Mesothelial cell of epicardium (in vitro differentiated cells): Measurements from ENCODE around the gene TBRG4. TPM values are rescaled to one million over a fixed set of nuclear protein-coding genes. Genes with fewer than 3 reads are reported as not detected.

Source experiments
- DNase-seq, 2 experiments: peaks; one replicate each; pipeline ENCODE4 v3.0.0; 2021; ENCODE audit warnings: low spot score in 2 of 2; ENCODE audit not compliant: unreplicated experiment in 2 of 2
- H3K27ac Mint-ChIP-seq: 2 replicates; pipeline ENCODE4 v1.8.0; 2021; ENCODE audit warnings: mixed read lengths
- H3K27me3 Mint-ChIP-seq: 2 replicates; pipeline ENCODE4 v1.8.0; 2021; ENCODE audit warnings: low read depth, mixed read lengths
- H3K36me3 Mint-ChIP-seq: 2 replicates; pipeline ENCODE4 v1.8.0; 2021; ENCODE audit warnings: mixed read lengths
- H3K4me1 Mint-ChIP-seq: 2 replicates; pipeline ENCODE4 v1.8.0; 2021; ENCODE audit warnings: mixed read lengths
- H3K4me3 Mint-ChIP-seq: 2 replicates; pipeline ENCODE4 v1.8.0; 2021; ENCODE audit warnings: mild to moderate bottlenecking, moderate library complexity, mixed read lengths
- H3K9me3 Mint-ChIP-seq: 2 replicates; pipeline ENCODE4 v1.8.0; 2021; ENCODE audit warnings: mixed read lengths
- total RNA-seq: library from RNA; stranded (reverse); gene quantifications from 3 replicates; pipeline ENCODE4 v1.2.1, GENCODE V29; 2021
- TF ChIP-seq, protein P1 (sequence below): fragments of 200-600 bp; sonication (generic); IDR thresholded peaks from one replicate; pipeline ENCODE4 v1.5.0; 2021; ENCODE audit warnings: antibody characterized with exemption; ENCODE audit not compliant: unreplicated experiment

Gene TBRG4
- total RNA-seq, 1 donor from 2014 or later, result 68.1 TPM

DNA sequence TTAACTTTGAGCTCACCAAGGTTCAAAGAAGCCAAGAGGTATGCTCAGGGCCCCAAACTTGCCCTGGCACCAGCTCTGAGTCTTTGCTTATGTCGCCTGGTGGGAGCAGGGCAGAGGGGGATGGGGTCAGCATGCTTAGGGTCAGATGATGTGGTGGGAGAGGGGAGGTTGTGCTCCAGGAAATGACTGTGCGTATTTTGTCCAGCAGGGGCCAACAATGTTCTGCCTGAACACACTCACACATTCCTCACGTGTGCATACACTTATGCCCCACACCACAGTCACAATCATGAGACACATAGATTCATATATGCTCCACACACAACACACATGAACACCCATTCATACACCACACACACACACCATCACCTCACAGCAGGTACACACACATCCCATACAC lies 41.7 kb upstream of the TBRG4 start:
- H3K27me3 Mint-ChIP-seq, result peaks cover 47% of the 10 kb centered on the region
- no peaks in the 10 kb centered on the region for H3K4me1 Mint-ChIP-seq

DNA sequence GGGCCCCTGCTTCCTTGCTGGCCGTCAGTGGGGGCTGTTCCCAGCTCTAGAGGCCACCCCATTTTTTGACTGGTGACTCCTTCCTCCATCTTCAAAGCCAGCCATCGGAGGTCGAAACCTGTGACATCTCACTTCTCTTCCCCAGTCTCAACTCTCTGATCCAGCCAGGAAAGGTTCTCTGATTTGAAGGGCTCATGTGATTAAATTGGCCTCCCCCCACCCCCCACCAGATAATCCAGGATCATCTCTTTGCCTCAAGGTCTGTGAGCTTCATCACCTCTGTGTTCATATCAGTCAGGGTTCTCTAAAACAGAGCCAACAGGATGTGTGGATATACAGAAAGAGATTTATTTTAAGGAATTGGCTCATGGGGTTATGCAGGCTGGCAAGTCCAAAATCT lies 40.5 kb upstream of the TBRG4 start:
- Mint-ChIP-seq H3K4me3 (no peak overlapping the region), H3K36me3 (no peaks in the 10 kb centered on the region), H3K27me3 (peaks cover 41% of the 10 kb centered on the region), H3K9me3 (no peaks in the 10 kb centered on the region), H3K4me1 (no peaks in the 10 kb centered on the region), H3K27ac (no peak overlapping the region)
- TF ChIP-seq, protein P1, sequence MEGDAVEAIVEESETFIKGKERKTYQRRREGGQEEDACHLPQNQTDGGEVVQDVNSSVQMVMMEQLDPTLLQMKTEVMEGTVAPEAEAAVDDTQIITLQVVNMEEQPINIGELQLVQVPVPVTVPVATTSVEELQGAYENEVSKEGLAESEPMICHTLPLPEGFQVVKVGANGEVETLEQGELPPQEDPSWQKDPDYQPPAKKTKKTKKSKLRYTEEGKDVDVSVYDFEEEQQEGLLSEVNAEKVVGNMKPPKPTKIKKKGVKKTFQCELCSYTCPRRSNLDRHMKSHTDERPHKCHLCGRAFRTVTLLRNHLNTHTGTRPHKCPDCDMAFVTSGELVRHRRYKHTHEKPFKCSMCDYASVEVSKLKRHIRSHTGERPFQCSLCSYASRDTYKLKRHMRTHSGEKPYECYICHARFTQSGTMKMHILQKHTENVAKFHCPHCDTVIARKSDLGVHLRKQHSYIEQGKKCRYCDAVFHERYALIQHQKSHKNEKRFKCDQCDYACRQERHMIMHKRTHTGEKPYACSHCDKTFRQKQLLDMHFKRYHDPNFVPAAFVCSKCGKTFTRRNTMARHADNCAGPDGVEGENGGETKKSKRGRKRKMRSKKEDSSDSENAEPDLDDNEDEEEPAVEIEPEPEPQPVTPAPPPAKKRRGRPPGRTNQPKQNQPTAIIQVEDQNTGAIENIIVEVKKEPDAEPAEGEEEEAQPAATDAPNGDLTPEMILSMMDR, result no peak
- DNase-seq, result no peak

More for the DNA sequence above, 41.7 kb upstream of the TBRG4 start:
- Mint-ChIP-seq H3K4me3 (no peak overlapping the region), H3K9me3 (no peaks in the 10 kb centered on the region), H3K27ac (no peak overlapping the region), H3K36me3 (no peaks in the 10 kb centered on the region)
- TF ChIP-seq, protein P1, result no peak
- no peak for DNase-seq

DNA sequence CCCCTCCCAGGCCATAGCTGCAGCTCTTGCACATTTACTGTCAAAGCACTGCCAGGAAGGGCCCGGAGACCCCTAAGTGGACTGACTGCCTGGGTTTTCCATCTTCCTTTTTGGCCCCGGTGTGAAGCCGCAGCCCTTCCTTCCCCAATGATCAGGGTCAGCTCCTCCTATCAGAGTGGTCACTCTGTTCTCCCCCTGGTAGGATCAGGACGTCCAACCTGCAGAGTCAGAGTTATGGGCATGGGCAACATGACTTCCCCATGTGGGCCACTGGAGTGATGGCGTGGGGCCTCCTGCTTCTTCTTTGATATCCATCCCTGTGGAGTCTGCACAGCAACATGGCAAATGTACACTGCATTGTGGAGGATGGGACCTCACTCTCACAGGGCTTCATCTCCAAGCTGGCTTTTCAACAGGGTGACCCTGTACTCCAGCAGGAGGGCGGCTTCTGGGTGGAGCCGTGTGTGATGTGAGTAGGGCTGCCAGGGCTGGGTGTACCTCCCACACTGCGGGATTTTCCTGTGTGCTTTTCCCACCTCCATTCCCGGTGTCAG lies 39.7 kb upstream of the TBRG4 start:
- TF ChIP-seq, protein P1, result no peak
- no peak overlapping the region for H3K27ac Mint-ChIP-seq
- H3K4me3 Mint-ChIP-seq, result no peak overlapping the region
- peaks cover 33% of the 10 kb centered on the region for H3K27me3 Mint-ChIP-seq
- no peaks in the 10 kb centered on the region for H3K36me3 Mint-ChIP-seq
- no peak for DNase-seq
- H3K4me1 Mint-ChIP-seq, result no peaks in the 10 kb centered on the region
- no peaks in the 10 kb centered on the region for H3K9me3 Mint-ChIP-seq

DNA sequence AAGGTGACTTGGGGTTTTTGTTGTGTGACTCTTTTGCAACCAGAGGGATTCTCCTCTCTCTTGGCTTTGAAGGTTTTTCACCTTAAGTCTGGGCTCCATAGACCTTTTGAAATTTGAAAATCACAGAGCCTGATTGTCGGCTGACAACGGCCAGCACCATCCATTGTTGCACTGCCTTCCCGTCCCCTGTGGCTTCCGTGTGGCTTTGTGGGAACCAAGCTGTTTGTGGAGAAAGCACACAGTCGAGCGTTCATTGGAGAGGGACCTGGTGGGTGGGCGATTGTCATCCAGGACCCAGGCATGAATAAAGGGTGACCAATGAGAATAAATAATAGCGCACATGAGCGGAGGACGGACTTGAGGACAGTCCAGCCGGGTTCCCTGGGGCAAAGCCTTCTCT lies 38.7 kb upstream of the TBRG4 start:
- no peak overlapping the region for H3K27ac Mint-ChIP-seq
- TF ChIP-seq, protein P1, result no peak
- no peak for DNase-seq
- no peaks in the 10 kb centered on the region for H3K9me3 Mint-ChIP-seq
- no peaks in the 10 kb centered on the region for H3K36me3 Mint-ChIP-seq
- H3K4me1 Mint-ChIP-seq, result no peaks in the 10 kb centered on the region
- H3K27me3 Mint-ChIP-seq, result peaks cover 24% of the 10 kb centered on the region
- H3K4me3 Mint-ChIP-seq, result no peak overlapping the region

DNA sequence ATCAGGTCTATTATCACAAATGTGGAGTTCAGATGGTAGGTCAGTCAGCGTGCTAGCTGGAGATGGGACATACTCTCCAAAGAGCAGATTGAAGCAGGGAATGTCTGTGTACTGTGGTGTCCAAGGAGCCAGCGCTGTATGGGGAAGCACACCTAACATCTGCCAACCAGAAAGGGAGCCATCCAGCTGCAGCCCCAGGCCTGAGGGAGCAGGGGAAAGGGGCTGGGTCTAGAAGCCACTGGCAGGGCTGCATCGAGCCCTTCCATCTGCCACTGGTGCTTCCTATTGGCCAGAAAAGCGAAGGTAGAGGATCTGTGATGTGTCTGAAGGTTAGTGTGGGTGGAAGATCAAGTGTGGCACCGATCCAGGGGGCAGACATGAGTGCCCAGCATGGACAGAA lies 38.1 kb upstream of the TBRG4 start:
- TF ChIP-seq, protein P1, result no peak
- Mint-ChIP-seq H3K9me3 (no peaks in the 10 kb centered on the region), H3K36me3 (no peaks in the 10 kb centered on the region), H3K27ac (no peak overlapping the region), H3K4me3 (no peak overlapping the region), H3K4me1 (no peaks in the 10 kb centered on the region), H3K27me3 (peaks cover 21% of the 10 kb centered on the region)
- no peak for DNase-seq

DNA sequence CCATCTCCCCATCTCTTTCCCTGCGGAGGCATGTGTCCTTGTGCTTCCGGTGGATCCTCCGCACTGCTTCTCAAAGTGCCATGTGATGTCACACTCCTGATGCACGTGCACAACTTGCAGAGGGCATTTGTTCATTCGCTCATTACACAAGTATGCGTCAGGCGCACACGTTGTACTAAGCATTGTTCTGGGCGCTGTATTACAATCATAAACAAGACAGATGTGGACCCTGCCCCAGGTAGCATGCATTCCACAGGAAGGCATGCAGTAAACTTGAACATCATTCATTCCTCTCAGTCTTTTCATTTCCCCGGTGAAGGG lies 37.1 kb upstream of the TBRG4 start:
- TF ChIP-seq, protein P1, result no peak
- DNase-seq, result no peak
- no peaks in the 10 kb centered on the region for H3K36me3 Mint-ChIP-seq
- H3K9me3 Mint-ChIP-seq, result no peaks in the 10 kb centered on the region
- no peaks in the 10 kb centered on the region for H3K4me1 Mint-ChIP-seq
- peaks cover 26% of the 10 kb centered on the region for H3K27me3 Mint-ChIP-seq
- H3K4me3 Mint-ChIP-seq, result no peak overlapping the region
- no peak overlapping the region for H3K27ac Mint-ChIP-seq
